SK-N-SH treated with all-trans-retinoic acid at 6 μM for 48 hours (cell line): ENCODE data around the gene NR1H3.

Experiments used
- ATAC-seq: fragments of 200-7000 bp; cut with Tn5 transposase; 3 replicates; pipeline ENCODE4 v1.9.1; 2020; ENCODE audit warnings: mild to moderate bottlenecking, moderate library complexity
- ARNTL ChIP-seq: fragments of 450-650 bp; formaldehyde crosslinking; IDR thresholded peaks from 2 replicates; pipeline ENCODE4 v1.5.0; 2020; ENCODE audit warnings: low read depth, mild to moderate bottlenecking, moderate library complexity, borderline replicate concordance
- CSDC2 ChIP-seq: fragments of 250-450 bp; sonication (Bioruptor Pico); IDR thresholded peaks from 2 replicates; pipeline ENCODE4 v1.5.0; 2020; ENCODE audit warnings: mild to moderate bottlenecking, moderate library complexity
- ESRRG ChIP-seq: fragments of 250-450 bp; sonication (Bioruptor Pico); IDR thresholded peaks from 2 replicates; pipeline ENCODE4 v1.6.1; 2021; ENCODE audit warnings: mild to moderate bottlenecking
- GLIS3 ChIP-seq: fragments of 250-450 bp; sonication (Bioruptor Pico); IDR thresholded peaks from 2 replicates; pipeline ENCODE4 v1.5.0; 2020; ENCODE audit warnings: mild to moderate bottlenecking, moderate library complexity
- ISL1 ChIP-seq: fragments of 250-450 bp; sonication (Bioruptor Pico); IDR thresholded peaks from 2 replicates; pipeline ENCODE4 v2.1.2; 2022; ENCODE audit warnings: mild to moderate bottlenecking, moderate library complexity
- OSR1 ChIP-seq: fragments of 250-450 bp; sonication (Bioruptor Pico); IDR thresholded peaks from 2 replicates; pipeline ENCODE4 v1.8.0; 2022; ENCODE audit warnings: moderate library complexity, mild to moderate bottlenecking, inconsistent platforms
- PPARA ChIP-seq: fragments of 250-450 bp; sonication (Bioruptor Pico); IDR thresholded peaks from 2 replicates; pipeline ENCODE4 v1.5.0; 2020; ENCODE audit warnings: mild to moderate bottlenecking, borderline replicate concordance
- RARB ChIP-seq: fragments of 250-450 bp; sonication (Bioruptor Pico); IDR thresholded peaks from 2 replicates; pipeline ENCODE4 v1.8.0; 2021; ENCODE audit warnings: mild to moderate bottlenecking, moderate library complexity
- SNAI2 ChIP-seq: fragments of 250-450 bp; sonication (Bioruptor Pico); IDR thresholded peaks from 2 replicates; pipeline ENCODE4 v1.5.0; 2020; ENCODE audit warnings: mild to moderate bottlenecking, moderate library complexity
- TCF4 ChIP-seq: fragments of 250-450 bp; sonication (Bioruptor Pico); IDR thresholded peaks from 2 replicates; pipeline ENCODE4 v1.8.0; 2021; ENCODE audit warnings: mild to moderate bottlenecking, moderate library complexity, borderline replicate concordance
- TOX ChIP-seq: fragments of 250-450 bp; sonication (Bioruptor Pico); IDR thresholded peaks from 2 replicates; pipeline ENCODE4 v1.8.0; 2021; ENCODE audit warnings: mild to moderate bottlenecking, moderate library complexity, borderline replicate concordance
- ZC3H10 ChIP-seq: fragments of 250-450 bp; sonication (Bioruptor Pico); IDR thresholded peaks from 2 replicates; pipeline ENCODE4 v1.5.1; 2021; ENCODE audit warnings: mild to moderate bottlenecking, moderate library complexity
- ZFP30 ChIP-seq: fragments of 450-650 bp; formaldehyde crosslinking; IDR thresholded peaks from 2 replicates; pipeline ENCODE4 v1.5.0; 2022; ENCODE audit warnings: mild to moderate bottlenecking, moderate library complexity
- ZNF565 ChIP-seq: fragments of 450-650 bp; formaldehyde crosslinking; conservative IDR thresholded peaks from 2 replicates; pipeline ENCODE4 v1.5.0; 2020; ENCODE audit warnings: low read depth, mild to moderate bottlenecking, moderate library complexity
- ZNF70 ChIP-seq: fragments of 450-650 bp; formaldehyde crosslinking; IDR thresholded peaks from 2 replicates; pipeline ENCODE4 v1.5.0; 2020; ENCODE audit warnings: mild to moderate bottlenecking, moderate library complexity
- TF ChIP-seq, protein P1 (sequence below): fragments of 250-450 bp; sonication (Bioruptor Pico); IDR thresholded peaks from 2 replicates; pipeline ENCODE4 v1.5.0; 2020; ENCODE audit warnings: mild to moderate bottlenecking, moderate library complexity
- TF ChIP-seq, protein P2 (sequence below): fragments of 250-450 bp; sonication (Bioruptor Pico); IDR thresholded peaks from 2 replicates; pipeline ENCODE4 v1.5.1; 2020; ENCODE audit warnings: low read depth, mild to moderate bottlenecking, moderate library complexity
- TF ChIP-seq, protein P3 (sequence below): fragments of 250-450 bp; sonication (Bioruptor Pico); IDR thresholded peaks from 2 replicates; pipeline ENCODE4 v1.8.0; 2020; ENCODE audit warnings: mild to moderate bottlenecking, moderate library complexity, borderline replicate concordance
- TF ChIP-seq, protein P4 (sequence below): fragments of 250-450 bp; sonication (Bioruptor Pico); IDR thresholded peaks from 2 replicates; pipeline ENCODE4 v1.8.0; 2021; ENCODE audit warnings: low read depth, mild to moderate bottlenecking, moderate library complexity, borderline replicate concordance
- TF ChIP-seq, protein P5 (sequence below): fragments of 250-450 bp; sonication (Bioruptor Pico); IDR thresholded peaks from 2 replicates; pipeline ENCODE4 v1.5.1; 2021; ENCODE audit warnings: mild to moderate bottlenecking, moderate library complexity

Gene NR1H3

DNA sequence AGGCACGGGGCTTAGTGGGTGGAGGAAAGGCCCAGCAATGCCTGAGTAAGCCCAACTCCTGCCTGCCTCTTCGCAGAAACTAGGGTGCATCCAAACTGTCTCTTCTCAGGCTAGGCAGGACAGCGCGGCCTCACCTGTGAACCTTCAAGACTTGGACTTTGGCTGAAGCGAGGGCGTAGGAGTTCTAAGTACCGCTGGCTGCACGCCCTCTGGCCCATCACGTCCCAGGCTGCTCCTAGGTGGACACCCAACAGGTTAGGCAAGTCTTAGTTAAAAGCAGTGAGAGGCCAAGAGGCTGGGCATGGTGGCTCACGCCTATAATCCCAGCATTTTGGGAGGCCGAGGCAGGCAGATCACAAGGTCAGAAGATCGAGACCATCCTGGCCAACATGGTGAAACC lies 44.9 kb upstream of the NR1H3 start:
- TF ChIP-seq ZFP30 (CRISPR knock-in tag): no peak
- no peak for TF ChIP-seq TCF4 (CRISPR knock-in tag)
- no peak for TF ChIP-seq ESRRG (CRISPR knock-in tag)
- TF ChIP-seq GLIS3 (CRISPR knock-in tag): no peak
- TF ChIP-seq, protein P1, sequence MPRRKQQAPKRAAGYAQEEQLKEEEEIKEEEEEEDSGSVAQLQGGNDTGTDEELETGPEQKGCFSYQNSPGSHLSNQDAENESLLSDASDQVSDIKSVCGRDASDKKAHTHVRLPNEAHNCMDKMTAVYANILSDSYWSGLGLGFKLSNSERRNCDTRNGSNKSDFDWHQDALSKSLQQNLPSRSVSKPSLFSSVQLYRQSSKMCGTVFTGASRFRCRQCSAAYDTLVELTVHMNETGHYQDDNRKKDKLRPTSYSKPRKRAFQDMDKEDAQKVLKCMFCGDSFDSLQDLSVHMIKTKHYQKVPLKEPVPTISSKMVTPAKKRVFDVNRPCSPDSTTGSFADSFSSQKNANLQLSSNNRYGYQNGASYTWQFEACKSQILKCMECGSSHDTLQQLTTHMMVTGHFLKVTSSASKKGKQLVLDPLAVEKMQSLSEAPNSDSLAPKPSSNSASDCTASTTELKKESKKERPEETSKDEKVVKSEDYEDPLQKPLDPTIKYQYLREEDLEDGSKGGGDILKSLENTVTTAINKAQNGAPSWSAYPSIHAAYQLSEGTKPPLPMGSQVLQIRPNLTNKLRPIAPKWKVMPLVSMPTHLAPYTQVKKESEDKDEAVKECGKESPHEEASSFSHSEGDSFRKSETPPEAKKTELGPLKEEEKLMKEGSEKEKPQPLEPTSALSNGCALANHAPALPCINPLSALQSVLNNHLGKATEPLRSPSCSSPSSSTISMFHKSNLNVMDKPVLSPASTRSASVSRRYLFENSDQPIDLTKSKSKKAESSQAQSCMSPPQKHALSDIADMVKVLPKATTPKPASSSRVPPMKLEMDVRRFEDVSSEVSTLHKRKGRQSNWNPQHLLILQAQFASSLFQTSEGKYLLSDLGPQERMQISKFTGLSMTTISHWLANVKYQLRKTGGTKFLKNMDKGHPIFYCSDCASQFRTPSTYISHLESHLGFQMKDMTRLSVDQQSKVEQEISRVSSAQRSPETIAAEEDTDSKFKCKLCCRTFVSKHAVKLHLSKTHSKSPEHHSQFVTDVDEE (CRISPR knock-in tag): no peak
- no peak for TF ChIP-seq ZNF565 (CRISPR knock-in tag)
- TF ChIP-seq, protein P2, sequence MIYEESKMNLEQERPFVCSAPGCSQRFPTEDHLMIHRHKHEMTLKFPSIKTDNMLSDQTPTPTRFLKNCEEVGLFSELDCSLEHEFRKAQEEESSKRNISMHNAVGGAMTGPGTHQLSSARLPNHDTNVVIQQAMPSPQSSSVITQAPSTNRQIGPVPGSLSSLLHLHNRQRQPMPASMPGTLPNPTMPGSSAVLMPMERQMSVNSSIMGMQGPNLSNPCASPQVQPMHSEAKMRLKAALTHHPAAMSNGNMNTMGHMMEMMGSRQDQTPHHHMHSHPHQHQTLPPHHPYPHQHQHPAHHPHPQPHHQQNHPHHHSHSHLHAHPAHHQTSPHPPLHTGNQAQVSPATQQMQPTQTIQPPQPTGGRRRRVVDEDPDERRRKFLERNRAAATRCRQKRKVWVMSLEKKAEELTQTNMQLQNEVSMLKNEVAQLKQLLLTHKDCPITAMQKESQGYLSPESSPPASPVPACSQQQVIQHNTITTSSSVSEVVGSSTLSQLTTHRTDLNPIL (CRISPR knock-in tag): no peak
- TF ChIP-seq, protein P3, sequence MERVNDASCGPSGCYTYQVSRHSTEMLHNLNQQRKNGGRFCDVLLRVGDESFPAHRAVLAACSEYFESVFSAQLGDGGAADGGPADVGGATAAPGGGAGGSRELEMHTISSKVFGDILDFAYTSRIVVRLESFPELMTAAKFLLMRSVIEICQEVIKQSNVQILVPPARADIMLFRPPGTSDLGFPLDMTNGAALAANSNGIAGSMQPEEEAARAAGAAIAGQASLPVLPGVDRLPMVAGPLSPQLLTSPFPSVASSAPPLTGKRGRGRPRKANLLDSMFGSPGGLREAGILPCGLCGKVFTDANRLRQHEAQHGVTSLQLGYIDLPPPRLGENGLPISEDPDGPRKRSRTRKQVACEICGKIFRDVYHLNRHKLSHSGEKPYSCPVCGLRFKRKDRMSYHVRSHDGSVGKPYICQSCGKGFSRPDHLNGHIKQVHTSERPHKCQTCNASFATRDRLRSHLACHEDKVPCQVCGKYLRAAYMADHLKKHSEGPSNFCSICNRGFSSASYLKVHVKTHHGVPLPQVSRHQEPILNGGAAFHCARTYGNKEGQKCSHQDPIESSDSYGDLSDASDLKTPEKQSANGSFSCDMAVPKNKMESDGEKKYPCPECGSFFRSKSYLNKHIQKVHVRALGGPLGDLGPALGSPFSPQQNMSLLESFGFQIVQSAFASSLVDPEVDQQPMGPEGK (CRISPR knock-in tag): no peak
- TF ChIP-seq SNAI2 (CRISPR knock-in tag): no peak
- TF ChIP-seq OSR1 (CRISPR knock-in tag): no peak
- no peak for TF ChIP-seq ISL1 (CRISPR knock-in tag)
- TF ChIP-seq RARB (CRISPR knock-in tag): no peak
- TF ChIP-seq CSDC2 (CRISPR knock-in tag): no peak
- no peak for TF ChIP-seq TOX
- no peak for ATAC-seq

DNA sequence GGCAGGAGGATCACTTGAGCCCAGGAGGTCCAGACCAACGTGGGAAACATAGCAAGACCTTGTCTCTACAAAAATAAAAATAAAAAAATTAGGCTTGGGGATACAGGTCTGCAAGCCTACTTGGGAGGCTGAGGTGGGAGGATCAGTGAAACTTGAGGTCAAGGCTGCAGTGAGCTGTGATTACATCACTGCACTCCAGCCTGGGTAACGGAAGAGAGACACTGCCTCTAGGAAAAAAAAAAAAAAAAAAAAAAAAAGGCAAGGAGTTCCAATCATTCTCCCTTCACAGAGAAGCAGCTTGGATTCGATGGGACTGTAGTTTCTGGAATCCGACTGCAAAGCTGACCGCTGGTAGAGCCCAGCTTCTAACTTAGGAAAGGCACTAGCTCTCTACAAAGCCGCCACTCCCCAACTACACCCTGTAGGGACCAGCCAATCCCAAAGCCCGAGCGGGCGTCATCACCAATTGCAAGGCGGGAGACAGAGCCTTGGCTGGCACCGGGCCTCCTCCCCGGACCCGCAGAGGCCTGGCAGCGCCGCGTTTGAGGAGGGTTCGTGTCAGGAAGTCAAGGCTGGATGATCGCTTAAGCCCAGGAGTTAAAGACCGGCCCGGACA lies 43.7 kb upstream of the NR1H3 start:
- peak; percentile 94 for ATAC-seq
- TF ChIP-seq OSR1 (CRISPR knock-in tag) (no peak), ZNF565 (CRISPR knock-in tag) (no peak), PPARA (CRISPR knock-in tag) (no peak), ZNF70 (CRISPR knock-in tag) (no peak), TOX (no peak), ZC3H10 (no peak), RARB (CRISPR knock-in tag) (no peak)
- TF ChIP-seq, protein P4, sequence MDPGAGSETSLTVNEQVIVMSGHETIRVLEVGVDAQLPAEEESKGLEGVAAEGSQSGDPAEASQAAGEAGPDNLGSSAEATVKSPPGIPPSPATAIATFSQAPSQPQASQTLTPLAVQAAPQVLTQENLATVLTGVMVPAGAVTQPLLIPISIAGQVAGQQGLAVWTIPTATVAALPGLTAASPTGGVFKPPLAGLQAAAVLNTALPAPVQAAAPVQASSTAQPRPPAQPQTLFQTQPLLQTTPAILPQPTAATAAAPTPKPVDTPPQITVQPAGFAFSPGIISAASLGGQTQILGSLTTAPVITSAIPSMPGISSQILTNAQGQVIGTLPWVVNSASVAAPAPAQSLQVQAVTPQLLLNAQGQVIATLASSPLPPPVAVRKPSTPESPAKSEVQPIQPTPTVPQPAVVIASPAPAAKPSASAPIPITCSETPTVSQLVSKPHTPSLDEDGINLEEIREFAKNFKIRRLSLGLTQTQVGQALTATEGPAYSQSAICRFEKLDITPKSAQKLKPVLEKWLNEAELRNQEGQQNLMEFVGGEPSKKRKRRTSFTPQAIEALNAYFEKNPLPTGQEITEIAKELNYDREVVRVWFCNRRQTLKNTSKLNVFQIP (CRISPR knock-in tag): no peak
- TF ChIP-seq, all 23 proteins: peak for 0

DNA sequence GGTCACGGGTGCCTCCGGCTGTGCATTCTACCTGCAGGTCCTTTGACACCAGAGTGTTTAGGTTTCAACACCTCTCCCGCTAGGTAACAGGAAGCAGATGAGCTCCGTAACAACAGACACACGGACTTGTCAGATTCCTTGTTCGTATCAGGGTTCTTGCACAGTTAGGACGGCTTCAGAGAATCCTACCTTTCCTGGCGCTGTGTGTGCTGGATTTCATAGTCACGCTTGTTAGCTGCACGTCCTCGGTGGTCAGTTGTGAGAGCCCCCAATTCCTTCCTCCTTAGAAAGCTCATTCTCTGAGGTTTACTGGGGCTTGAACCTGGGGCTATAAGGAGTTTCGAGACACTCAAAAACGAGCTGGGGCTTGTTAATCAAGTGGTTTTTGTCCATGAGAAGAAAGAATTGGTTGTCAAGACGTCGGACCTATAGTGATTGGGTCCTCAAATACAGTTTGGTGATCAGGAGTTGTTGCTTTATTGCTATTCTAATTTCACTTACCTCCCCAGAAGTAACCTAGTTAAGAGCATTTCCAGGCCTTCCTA lies 42.4 kb upstream of the NR1H3 start:
- TF ChIP-seq ZFP30 (CRISPR knock-in tag): no peak
- TF ChIP-seq TCF4 (CRISPR knock-in tag): no peak
- no peak for TF ChIP-seq ARNTL (CRISPR knock-in tag)
- TF ChIP-seq, protein P1 (CRISPR knock-in tag): no peak
- TF ChIP-seq, protein P5, sequence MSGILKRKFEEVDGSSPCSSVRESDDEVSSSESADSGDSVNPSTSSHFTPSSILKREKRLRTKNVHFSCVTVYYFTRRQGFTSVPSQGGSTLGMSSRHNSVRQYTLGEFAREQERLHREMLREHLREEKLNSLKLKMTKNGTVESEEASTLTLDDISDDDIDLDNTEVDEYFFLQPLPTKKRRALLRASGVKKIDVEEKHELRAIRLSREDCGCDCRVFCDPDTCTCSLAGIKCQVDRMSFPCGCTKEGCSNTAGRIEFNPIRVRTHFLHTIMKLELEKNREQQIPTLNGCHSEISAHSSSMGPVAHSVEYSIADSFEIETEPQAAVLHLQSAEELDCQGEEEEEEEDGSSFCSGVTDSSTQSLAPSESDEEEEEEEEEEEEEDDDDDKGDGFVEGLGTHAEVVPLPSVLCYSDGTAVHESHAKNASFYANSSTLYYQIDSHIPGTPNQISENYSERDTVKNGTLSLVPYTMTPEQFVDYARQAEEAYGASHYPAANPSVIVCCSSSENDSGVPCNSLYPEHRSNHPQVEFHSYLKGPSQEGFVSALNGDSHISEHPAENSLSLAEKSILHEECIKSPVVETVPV (CRISPR knock-in tag): no peak
- TF ChIP-seq, all 23 proteins: peak for 0
- ATAC-seq: peak; percentile 10
